ENCODE data around the gene LIMD2. TPM values are rescaled to one million over a fixed set of nuclear protein-coding genes. Genes with fewer than 3 reads are reported as not detected.

The LIMD2 gene
- polyA plus RNA-seq, 3 donors from 2014 or later = 273 to 573 (median 404) TPM

- peaks cover 0 to 6% (median under 1%) of the 10 kb centered on the region in 3 donors for H3K27me3 Mint-ChIP-seq (ENCODE audit: low read depth in 3 of 3)
- no peak overlapping the region for H3K4me3 Mint-ChIP-seq
- peaks cover 0 to 2% of the 10 kb centered on the region in 2 donors for H3K4me1 Mint-ChIP-seq
- H3K9me3 Mint-ChIP-seq = no peaks in the 10 kb centered on the region
- H3K36me3 Mint-ChIP-seq = peaks cover 3 to 35% (median 24%) of the 10 kb centered on the region in 3 donors
- H3K27ac Mint-ChIP-seq = peak overlapping the region in 1 of 6 donors; percentile 13
- DNase-seq = no peak
Observed at GRCh38 chr17:63685578-63685977, 14.3 kb downstream of the LIMD2 start.

GRCh38 chr17:63685041-63685440, 14.9 kb downstream of the LIMD2 start:
- Mint-ChIP-seq H3K4me3 (no peak overlapping the region), H3K27ac (no peak overlapping the region), H3K36me3 (peaks cover 3 to 30% (median 24%) of the 10 kb centered on the region in 3 donors), H3K4me1 (peaks cover 0 to 2% of the 10 kb centered on the region in 2 donors), H3K9me3 (no peaks in the 10 kb centered on the region), H3K27me3 (ENCODE audit: low read depth in 3 of 3) (peaks cover 0 to 6% (median 0%) of the 10 kb centered on the region in 3 donors)
- DNase-seq = no peak

- DNase-seq = no peak
- Mint-ChIP-seq H3K36me3 (peaks cover 2 to 23% (median 20%) of the 10 kb centered on the region in 3 donors), H3K9me3 (no peaks in the 10 kb centered on the region), H3K4me3 (no peak overlapping the region), H3K27ac (peak overlapping the region in 2 of 6 donors; percentile 20 to 62), H3K27me3 (ENCODE audit: low read depth in 3 of 3) (peaks cover 0 to 5% (median 0%) of the 10 kb centered on the region in 3 donors), H3K4me1 (peaks cover 0 to 2% of the 10 kb centered on the region in 2 donors)
Observed at GRCh38 chr17:63682981-63683380, 16.9 kb downstream of the LIMD2 start.

GRCh38 chr17:63682441-63682840, 17.5 kb downstream of the LIMD2 start:
- Mint-ChIP-seq H3K4me3 (no peak overlapping the region), H3K27ac (peak overlapping the region in 2 of 6 donors; percentile 12 to 22), H3K36me3 (peaks cover 0 to 20% (median 19%) of the 10 kb centered on the region in 3 donors), H3K9me3 (no peaks in the 10 kb centered on the region), H3K27me3 (ENCODE audit: low read depth in 3 of 3) (peaks cover 0 to 3% (median 0%) of the 10 kb centered on the region in 3 donors), H3K4me1 (peaks cover 0 to 2% of the 10 kb centered on the region in 2 donors)
- DNase-seq = no peak

- DNase-seq = no peak
- H3K4me3 Mint-ChIP-seq = no peak overlapping the region
- H3K27ac Mint-ChIP-seq = peak overlapping the region in 3 of 6 donors; percentile 17 to 45 (median 36)
- no peaks in the 10 kb centered on the region for H3K9me3 Mint-ChIP-seq
- peaks cover 0 to 20% (median 19%) of the 10 kb centered on the region in 3 donors for H3K36me3 Mint-ChIP-seq
- peaks cover 0 to 2% of the 10 kb centered on the region in 2 donors for H3K4me1 Mint-ChIP-seq
- peaks cover 0 to 3% (median 0%) of the 10 kb centered on the region in 3 donors for H3K27me3 Mint-ChIP-seq (ENCODE audit: low read depth in 3 of 3)
Observed at GRCh38 chr17:63681530-63681929, 18.4 kb downstream of the LIMD2 start.

- Mint-ChIP-seq H3K4me1 (peaks cover 0 to 4% of the 10 kb centered on the region in 2 donors), H3K4me3 (no peak overlapping the region), H3K27ac (no peak overlapping the region), H3K27me3 (ENCODE audit: low read depth in 3 of 3) (peaks cover 0 to 3% (median 0%) of the 10 kb centered on the region in 3 donors), H3K36me3 (peaks cover 3 to 18% (median 17%) of the 10 kb centered on the region in 3 donors), H3K9me3 (no peaks in the 10 kb centered on the region)
- no peak for DNase-seq
Observed at GRCh38 chr17:63680700-63681099, 19.2 kb downstream of the LIMD2 start.

GRCh38 chr17:63679214-63679613, 20.7 kb downstream of the LIMD2 start:
- no peaks in the 10 kb centered on the region for H3K9me3 Mint-ChIP-seq
- peaks cover 0 to 1% (median 0%) of the 10 kb centered on the region in 3 donors for H3K27me3 Mint-ChIP-seq (ENCODE audit: low read depth in 3 of 3)
- no peak for DNase-seq
- peaks cover 3 to 12% (median 11%) of the 10 kb centered on the region in 3 donors for H3K36me3 Mint-ChIP-seq
- H3K4me3 Mint-ChIP-seq = no peak overlapping the region
- H3K4me1 Mint-ChIP-seq = peaks cover 0 to 6% of the 10 kb centered on the region in 2 donors
- peak overlapping the region in 2 of 6 donors; percentile 34 to 53 for H3K27ac Mint-ChIP-seq

- peaks cover 0 to 6% of the 10 kb centered on the region in 2 donors for H3K4me1 Mint-ChIP-seq
- DNase-seq = no peak
- H3K27me3 Mint-ChIP-seq (ENCODE audit: low read depth in 3 of 3) = peaks cover 0 to 2% (median 0%) of the 10 kb centered on the region in 3 donors
- peak overlapping the region in 4 of 6 donors; percentile 18 to 65 (median 48) for H3K27ac Mint-ChIP-seq
- H3K9me3 Mint-ChIP-seq = no peaks in the 10 kb centered on the region
- peaks cover 0 to 8% (median 3%) of the 10 kb centered on the region in 3 donors for H3K36me3 Mint-ChIP-seq
- no peak overlapping the region for H3K4me3 Mint-ChIP-seq
Observed at GRCh38 chr17:63676584-63676983, 23.3 kb downstream of the LIMD2 start.

GRCh38 chr17:63675607-63676546, 24.0 kb downstream of the LIMD2 start:
- DNase-seq = no peak
- peak overlapping the region in 4 of 6 donors; percentile 18 to 65 (median 48) for H3K27ac Mint-ChIP-seq
- H3K9me3 Mint-ChIP-seq = no peaks in the 10 kb centered on the region
- no peak overlapping the region for H3K4me3 Mint-ChIP-seq
- H3K27me3 Mint-ChIP-seq (ENCODE audit: low read depth in 3 of 3) = peaks cover 0 to 2% (median 0%) of the 10 kb centered on the region in 3 donors
- peaks cover 1 to 10% (median 3%) of the 10 kb centered on the region in 3 donors for H3K36me3 Mint-ChIP-seq
- H3K4me1 Mint-ChIP-seq = peaks cover 0 to 6% of the 10 kb centered on the region in 2 donors

GRCh38 chr17:63675231-63675606, 24.7 kb downstream of the LIMD2 start:
- Mint-ChIP-seq H3K9me3 (no peaks in the 10 kb centered on the region), H3K4me3 (no peak overlapping the region), H3K27me3 (ENCODE audit: low read depth in 3 of 3) (peaks cover 0 to 2% (median 2%) of the 10 kb centered on the region in 3 donors), H3K27ac (peak overlapping the region in 1 of 6 donors; percentile 26), H3K4me1 (peaks cover 0 to 6% of the 10 kb centered on the region in 2 donors), H3K36me3 (peaks cover 3 to 14% (median 4%) of the 10 kb centered on the region in 3 donors)
- no peak for DNase-seq

- Mint-ChIP-seq H3K27ac (peak overlapping the region in 2 of 6 donors; percentile 2 to 68), H3K36me3 (peaks cover 8 to 19% (median 13%) of the 10 kb centered on the region in 3 donors), H3K27me3 (ENCODE audit: low read depth in 3 of 3) (peaks cover 2 to 5% (median 2%) of the 10 kb centered on the region in 3 donors), H3K9me3 (no peaks in the 10 kb centered on the region), H3K4me1 (peaks cover 0 to 6% of the 10 kb centered on the region in 2 donors), H3K4me3 (no peak overlapping the region)
- DNase-seq = no peak
Observed at GRCh38 chr17:63672856-63673255, 27.1 kb downstream of the LIMD2 start.

- peaks cover 17 to 28% (median 20%) of the 10 kb centered on the region in 3 donors for H3K36me3 Mint-ChIP-seq
- peak in 2 of 3 donors; percentile 3 to 6 for DNase-seq
- peak overlapping the region in 4 of 5 donors; percentile 40 to 68 (median 52) for H3K4me3 Mint-ChIP-seq
- no peaks in the 10 kb centered on the region for H3K9me3 Mint-ChIP-seq
- peaks cover 1 to 4% (median 2%) of the 10 kb centered on the region in 3 donors for H3K27me3 Mint-ChIP-seq (ENCODE audit: low read depth in 3 of 3)
- H3K27ac Mint-ChIP-seq = peak overlapping the region; percentile 79 to 92 (median 90)
- peaks cover 22 to 27% of the 10 kb centered on the region in 2 donors for H3K4me1 Mint-ChIP-seq
Observed at GRCh38 chr17:63665527-63666214, 34.3 kb downstream of the LIMD2 start.

GRCh38 chr17:63659850-63660249, 40.1 kb downstream of the LIMD2 start:
- Mint-ChIP-seq H3K4me3 (no peak overlapping the region), H3K4me1 (peaks cover 7 to 8% of the 10 kb centered on the region in 2 donors), H3K9me3 (no peaks in the 10 kb centered on the region), H3K27ac (peak overlapping the region in 2 of 6 donors; percentile 40 to 61), H3K27me3 (ENCODE audit: low read depth in 3 of 3) (peaks cover 0 to 1% (median 0%) of the 10 kb centered on the region in 3 donors), H3K36me3 (peaks cover 17 to 34% (median 23%) of the 10 kb centered on the region in 3 donors)
- no peak for DNase-seq
